ENCODE results near the gene CAMKK2.
A peak's percentile ranks its signal among the peaks of the same experiment; 100 is the strongest.

CAMKK2 gene

DNA sequence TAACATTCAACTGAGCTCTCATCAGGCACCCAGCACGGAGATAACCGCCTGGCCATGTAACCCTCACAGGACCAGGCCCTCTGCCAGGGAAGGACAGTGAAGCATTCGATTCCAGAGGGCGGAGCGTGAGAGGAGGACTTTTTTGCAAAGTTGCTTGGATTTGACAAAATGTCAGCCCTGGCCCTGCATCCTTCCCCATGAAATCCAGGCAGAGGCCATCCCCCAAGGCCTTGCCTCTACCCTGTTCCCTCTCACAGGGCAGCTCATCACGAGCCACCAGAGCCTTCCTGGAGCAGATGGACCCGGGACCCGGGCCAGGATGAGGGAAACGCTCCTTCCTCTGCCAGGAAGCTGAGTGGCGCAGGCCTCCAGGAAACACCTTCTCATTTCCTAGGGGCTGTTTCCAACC is 17.0 kb downstream of the CAMKK2 start:
- H3K9me3 ChIP-seq (ENCODE audit: severe bottlenecking) = no peaks in the 10 kb centered on the region
- no peak for ATAC-seq (ENCODE audit: low read depth)
- DNase-seq (ENCODE audit: low spot score) = no peak
- TF ChIP-seq, protein P1, sequence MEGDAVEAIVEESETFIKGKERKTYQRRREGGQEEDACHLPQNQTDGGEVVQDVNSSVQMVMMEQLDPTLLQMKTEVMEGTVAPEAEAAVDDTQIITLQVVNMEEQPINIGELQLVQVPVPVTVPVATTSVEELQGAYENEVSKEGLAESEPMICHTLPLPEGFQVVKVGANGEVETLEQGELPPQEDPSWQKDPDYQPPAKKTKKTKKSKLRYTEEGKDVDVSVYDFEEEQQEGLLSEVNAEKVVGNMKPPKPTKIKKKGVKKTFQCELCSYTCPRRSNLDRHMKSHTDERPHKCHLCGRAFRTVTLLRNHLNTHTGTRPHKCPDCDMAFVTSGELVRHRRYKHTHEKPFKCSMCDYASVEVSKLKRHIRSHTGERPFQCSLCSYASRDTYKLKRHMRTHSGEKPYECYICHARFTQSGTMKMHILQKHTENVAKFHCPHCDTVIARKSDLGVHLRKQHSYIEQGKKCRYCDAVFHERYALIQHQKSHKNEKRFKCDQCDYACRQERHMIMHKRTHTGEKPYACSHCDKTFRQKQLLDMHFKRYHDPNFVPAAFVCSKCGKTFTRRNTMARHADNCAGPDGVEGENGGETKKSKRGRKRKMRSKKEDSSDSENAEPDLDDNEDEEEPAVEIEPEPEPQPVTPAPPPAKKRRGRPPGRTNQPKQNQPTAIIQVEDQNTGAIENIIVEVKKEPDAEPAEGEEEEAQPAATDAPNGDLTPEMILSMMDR (IDR thresholded peaks at IDR 0.05; ENCODE audit: poor library complexity, severe bottlenecking) = no peak
- no peak overlapping the region for H3K4me3 ChIP-seq (ENCODE audit: severe bottlenecking)
- no peak overlapping the region for H3K27ac ChIP-seq (ENCODE audit: poor library complexity, severe bottlenecking)
- peaks cover 3% of the 10 kb centered on the region for H3K4me1 ChIP-seq (ENCODE audit: insufficient read depth, poor library complexity, severe bottlenecking)
- H3K36me3 ChIP-seq (ENCODE audit: low read depth) = peaks cover 18% of the 10 kb centered on the region
- H3K27me3 ChIP-seq (ENCODE audit: insufficient read depth, poor library complexity, severe bottlenecking) = no peaks in the 10 kb centered on the region

DNA sequence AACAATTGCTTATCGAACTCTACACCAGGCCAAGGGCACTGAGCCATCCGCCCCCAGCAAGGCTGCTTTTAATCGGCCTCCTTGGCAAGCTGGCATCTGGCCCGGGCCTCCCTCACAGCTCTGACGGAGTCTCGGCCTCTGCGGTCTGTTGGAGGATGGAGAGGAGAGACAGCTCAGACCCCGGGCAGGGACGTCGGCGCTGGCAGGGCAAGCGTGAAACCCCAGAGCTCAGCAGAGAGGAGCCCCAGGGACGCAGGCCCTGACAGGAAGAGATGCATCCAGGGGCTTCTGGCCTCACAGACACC is 17.5 kb downstream of the CAMKK2 start:
- no peak for DNase-seq (ENCODE audit: low spot score)
- H3K36me3 ChIP-seq (ENCODE audit: low read depth) = peaks cover 17% of the 10 kb centered on the region

DNA sequence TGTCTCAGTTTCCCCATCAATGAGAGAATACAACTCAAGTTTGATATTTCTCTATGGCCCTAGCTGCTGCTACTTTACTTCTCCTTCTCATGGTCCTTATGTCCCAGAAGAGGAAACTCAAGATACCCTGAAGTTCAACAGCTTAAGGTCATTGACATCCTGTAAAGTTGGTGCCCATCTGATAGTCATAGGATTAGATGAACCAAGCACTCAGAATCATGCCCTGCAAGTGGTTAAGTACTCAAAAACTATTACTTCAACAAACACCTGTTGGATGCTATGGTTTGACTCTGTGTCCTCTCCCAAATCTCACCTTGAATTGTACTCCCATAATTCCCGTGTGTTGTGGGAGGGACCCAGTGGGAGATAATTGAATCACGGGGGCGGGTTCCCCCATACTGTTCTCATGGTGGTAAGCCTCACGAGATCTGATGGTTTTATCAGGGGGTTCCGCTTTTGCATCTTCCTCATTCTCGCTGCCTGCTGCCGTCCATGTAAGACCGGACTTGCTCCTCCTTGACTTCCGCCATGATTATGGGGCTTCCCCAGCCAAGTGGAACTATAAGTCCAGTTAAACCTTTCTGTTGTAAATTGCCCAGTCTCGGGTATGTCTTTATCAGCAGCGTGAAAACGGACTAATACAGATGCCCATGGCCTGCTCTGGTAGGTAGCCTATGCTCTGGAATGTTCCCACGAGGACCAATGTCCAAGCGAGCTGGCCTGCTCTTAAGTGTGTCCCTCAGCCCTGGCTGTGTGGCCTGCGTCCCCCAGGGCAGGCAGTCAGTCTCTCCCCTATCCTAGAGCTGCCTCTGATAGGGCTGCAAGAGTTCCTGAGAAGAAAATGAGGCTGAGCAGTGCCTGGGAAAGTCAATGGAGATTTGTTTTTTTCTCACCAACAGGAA is 18.1 kb downstream of the CAMKK2 start:
- TF ChIP-seq, protein P1 (IDR thresholded peaks at IDR 0.05; ENCODE audit: poor library complexity, severe bottlenecking) = no peak
- Histone ChIP-seq H3K9me3 (ENCODE audit: severe bottlenecking) (no peaks in the 10 kb centered on the region), H3K36me3 (ENCODE audit: low read depth) (peaks cover 17% of the 10 kb centered on the region), H3K27me3 (ENCODE audit: insufficient read depth, poor library complexity, severe bottlenecking) (no peaks in the 10 kb centered on the region), H3K27ac (ENCODE audit: poor library complexity, severe bottlenecking) (no peak overlapping the region), H3K4me1 (ENCODE audit: insufficient read depth, poor library complexity, severe bottlenecking) (peaks cover 3% of the 10 kb centered on the region), H3K4me3 (ENCODE audit: severe bottlenecking) (no peak overlapping the region)
- DNase-seq (ENCODE audit: low spot score) (no peak), ATAC-seq (ENCODE audit: low read depth) (no peak)

More for the DNA sequence above, 17.5 kb downstream of the CAMKK2 start:
- TF ChIP-seq, protein P1 (IDR thresholded peaks at IDR 0.05; ENCODE audit: poor library complexity, severe bottlenecking) = no peak
- H3K9me3 ChIP-seq (ENCODE audit: severe bottlenecking) = no peaks in the 10 kb centered on the region
- no peaks in the 10 kb centered on the region for H3K27me3 ChIP-seq (ENCODE audit: insufficient read depth, poor library complexity, severe bottlenecking)
- peaks cover 3% of the 10 kb centered on the region for H3K4me1 ChIP-seq (ENCODE audit: insufficient read depth, poor library complexity, severe bottlenecking)
- no peak overlapping the region for H3K4me3 ChIP-seq (ENCODE audit: severe bottlenecking)
- H3K27ac ChIP-seq (ENCODE audit: poor library complexity, severe bottlenecking) = no peak overlapping the region
- ATAC-seq (ENCODE audit: low read depth) = no peak

DNA sequence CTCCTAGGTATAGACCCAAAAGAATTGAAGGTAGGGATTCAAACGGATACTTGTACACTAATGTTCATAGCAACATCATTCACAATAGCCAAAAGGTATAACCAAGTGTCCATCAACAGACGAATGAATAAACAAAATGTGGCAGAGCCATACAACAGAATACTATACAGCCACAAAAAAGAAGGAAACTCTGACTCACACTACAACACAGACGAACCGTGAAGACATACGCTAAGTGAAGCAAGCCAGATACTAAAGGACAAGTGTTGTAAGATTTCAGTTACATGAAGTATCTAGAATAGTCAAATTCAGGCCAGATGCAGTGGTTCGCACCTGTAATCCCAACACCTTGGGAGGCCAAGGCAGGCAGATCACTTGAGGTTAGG is 19.1 kb downstream of the CAMKK2 start:
- no peaks in the 10 kb centered on the region for H3K9me3 ChIP-seq (ENCODE audit: severe bottlenecking)
- H3K36me3 ChIP-seq (ENCODE audit: low read depth) = peaks cover 17% of the 10 kb centered on the region
- TF ChIP-seq, protein P1 (IDR thresholded peaks at IDR 0.05; ENCODE audit: poor library complexity, severe bottlenecking) = no peak
- peak overlapping the region; percentile 34 for H3K27ac ChIP-seq (ENCODE audit: poor library complexity, severe bottlenecking)
- H3K4me1 ChIP-seq (ENCODE audit: insufficient read depth, poor library complexity, severe bottlenecking) = peaks cover 3% of the 10 kb centered on the region
- H3K27me3 ChIP-seq (ENCODE audit: insufficient read depth, poor library complexity, severe bottlenecking) = no peaks in the 10 kb centered on the region
- no peak overlapping the region for H3K4me3 ChIP-seq (ENCODE audit: severe bottlenecking)
- ATAC-seq (ENCODE audit: low read depth) (no peak), DNase-seq (ENCODE audit: low spot score) (no peak)

Measured in RWPE2 (cell line).